B cell (primary cell): ENCODE results near the gene THRB.

Source experiments
- EZH2 ChIP-seq: IDR thresholded peaks from 2 replicates; pipeline ENCODE4 v1.6.1; 2012; ENCODE audit warnings: borderline replicate concordance, low read depth, mild to moderate bottlenecking, moderate library complexity, low read length; ENCODE audit not compliant: insufficient read depth, poor library complexity, severe bottlenecking
- TF ChIP-seq, protein P1 (sequence below): fragments of 200-600 bp; IDR thresholded peaks from one replicate; pipeline ENCODE4 v1.8.0; 2022; ENCODE audit warnings: antibody characterized with exemption, mild to moderate bottlenecking

DNA sequence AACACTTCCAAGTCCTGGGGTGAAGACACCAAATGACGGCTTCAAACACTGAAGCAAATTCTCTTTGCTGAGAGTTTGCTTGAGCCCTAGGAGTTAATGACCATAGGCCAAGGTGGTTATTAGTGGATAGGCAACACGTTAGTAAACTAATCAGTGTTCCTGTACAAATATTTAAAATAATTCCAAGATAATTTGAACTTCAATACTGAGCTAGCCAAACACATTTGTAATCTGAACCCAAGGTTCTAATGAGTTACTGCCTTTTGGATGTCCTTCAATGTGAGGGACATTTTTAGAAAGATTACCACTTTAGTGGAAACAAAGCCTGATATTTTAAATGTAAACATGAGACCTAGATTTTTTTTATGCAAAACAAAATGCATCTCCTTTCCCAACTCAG, 94.6 kb downstream of the THRB start:
- TF ChIP-seq, protein P1, sequence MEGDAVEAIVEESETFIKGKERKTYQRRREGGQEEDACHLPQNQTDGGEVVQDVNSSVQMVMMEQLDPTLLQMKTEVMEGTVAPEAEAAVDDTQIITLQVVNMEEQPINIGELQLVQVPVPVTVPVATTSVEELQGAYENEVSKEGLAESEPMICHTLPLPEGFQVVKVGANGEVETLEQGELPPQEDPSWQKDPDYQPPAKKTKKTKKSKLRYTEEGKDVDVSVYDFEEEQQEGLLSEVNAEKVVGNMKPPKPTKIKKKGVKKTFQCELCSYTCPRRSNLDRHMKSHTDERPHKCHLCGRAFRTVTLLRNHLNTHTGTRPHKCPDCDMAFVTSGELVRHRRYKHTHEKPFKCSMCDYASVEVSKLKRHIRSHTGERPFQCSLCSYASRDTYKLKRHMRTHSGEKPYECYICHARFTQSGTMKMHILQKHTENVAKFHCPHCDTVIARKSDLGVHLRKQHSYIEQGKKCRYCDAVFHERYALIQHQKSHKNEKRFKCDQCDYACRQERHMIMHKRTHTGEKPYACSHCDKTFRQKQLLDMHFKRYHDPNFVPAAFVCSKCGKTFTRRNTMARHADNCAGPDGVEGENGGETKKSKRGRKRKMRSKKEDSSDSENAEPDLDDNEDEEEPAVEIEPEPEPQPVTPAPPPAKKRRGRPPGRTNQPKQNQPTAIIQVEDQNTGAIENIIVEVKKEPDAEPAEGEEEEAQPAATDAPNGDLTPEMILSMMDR: no peak
- TF ChIP-seq EZH2: no peak
